GM12878 (cell line): ENCODE results near the gene NRXN3. TPM values are rescaled to one million over a fixed set of nuclear protein-coding genes. Genes with fewer than 3 reads are reported as not detected.

Source experiments
- ATAC-seq: fragments of 200-7000 bp; cut with Tn5 transposase; 3 replicates; pipeline ENCODE4 v1.9.1; 2020; ENCODE audit warnings: mild to moderate bottlenecking, moderate library complexity
- BruUV-seq: library from RNA; stranded (reverse); fragments of 400-500 nt; replicated peaks from 2 replicates; lab custom pipeline; 2021; lab: Mats Ljungman, UMichigan
- CTCF ChIA-PET: fragments of 300-600 bp; sonication (Branson Sonifier 250); formaldehyde crosslinking; extraction: SDS; loops from one replicate; lab custom pipeline; 2021; ENCODE audit warnings: inconsistent platforms; lab: Yijun Ruan, JAX
- POLR2A ChIA-PET: fragments of 350-600 bp; formaldehyde crosslinking; extraction: SDS; loops from one replicate; lab custom pipeline; 2021; ENCODE audit warnings: inconsistent platforms; lab: Charles Lee
- RAD21 ChIA-PET: fragments of 300-600 bp; sonication (Branson Sonifier 250); formaldehyde crosslinking; loops from one replicate; lab custom pipeline; 2023; ENCODE audit warnings: antibody characterized with exemption; ENCODE audit not compliant: unreplicated experiment; lab: Charles Lee
- SMC1A ChIA-PET: fragments of 300-600 bp; sonication (Branson Sonifier 250); formaldehyde crosslinking; loops from one replicate; lab custom pipeline; 2023; ENCODE audit not compliant: unreplicated experiment, uncharacterized antibody; lab: Charles Lee
- DNase-seq: peaks from one replicate; pipeline ENCODE4 v3.0.0-alpha.2; 2011; ENCODE audit warnings: low read depth, low spot score
- FAIRE-seq: peaks from 3 replicates; lab custom pipeline; 2011; peaks lifted over from hg19 to GRCh38; lab: Jason Lieb, UNC
- H2AFZ ChIP-seq: 2 replicates; pipeline ENCODE4 v1.6.0; 2011; ENCODE audit warnings: low read depth, low read length, control low read depth; ENCODE audit not compliant: control insufficient read depth
- H3K27ac ChIP-seq: 2 replicates; pipeline ENCODE4 v1.5.1; 2011; ENCODE audit warnings: control low read depth; ENCODE audit not compliant: control insufficient read depth, insufficient read depth
- H3K27me3 ChIP-seq, 2 experiments: replicated peaks in 1 of 2; 2 replicates each; pipeline versions ENCODE4 v1.6.0 to v1.6.1; 2011; ENCODE audit warnings: low read length in 1 of 2; ENCODE audit not compliant: control insufficient read depth in 2 of 2, insufficient read depth in 2 of 2
- H3K36me3 ChIP-seq, 2 experiments: 2 replicates each; pipeline ENCODE4 v1.5.1; 2011; ENCODE audit warnings: low read length in 1 of 2; ENCODE audit not compliant: control insufficient read depth in 2 of 2, insufficient read depth in 2 of 2
- H3K4me1 ChIP-seq: 2 replicates; pipeline ENCODE4 v1.6.1; 2011; ENCODE audit warnings: mild to moderate bottlenecking, low read length, moderate library complexity, mixed read lengths; ENCODE audit not compliant: control insufficient read depth, insufficient read depth
- H3K4me2 ChIP-seq: 2 replicates; pipeline ENCODE4 v1.6.0; 2011; ENCODE audit warnings: control low read depth; ENCODE audit not compliant: control insufficient read depth, insufficient read depth
- H3K4me3 ChIP-seq: fragments of 200-600 bp; sonication (generic); 2 replicates; pipeline ENCODE4 v1.5.1; 2016
- H3K79me2 ChIP-seq: 2 replicates; pipeline ENCODE4 v1.6.0; 2011; ENCODE audit warnings: low read length; ENCODE audit not compliant: control insufficient read depth, insufficient read depth
- H3K9ac ChIP-seq: 2 replicates; pipeline ENCODE4 v1.8.0; 2011; ENCODE audit warnings: low read length, control low read depth, mixed read lengths; ENCODE audit not compliant: control insufficient read depth, insufficient read depth
- H3K9me3 ChIP-seq: replicated peaks from 3 replicates; pipeline ENCODE4 v1.5.1; 2011; ENCODE audit warnings: mild to moderate bottlenecking, low read length; ENCODE audit not compliant: control insufficient read depth, insufficient read depth
- H4K20me1 ChIP-seq: 2 replicates; pipeline ENCODE4 v1.6.0; 2011; ENCODE audit not compliant: control insufficient read depth, insufficient read depth
- CEBPB ChIP-seq, 2 experiments: fragments of 150-350 bp in 1 of 2; IDR thresholded peaks; 2 replicates each; pipeline ENCODE4 v1.6.1; 2012 to 2014; ENCODE audit warnings: low read depth in 2 of 2, low read length in 2 of 2, borderline replicate concordance in 1 of 2, inconsistent platforms in 1 of 2
- CHD2 ChIP-seq: IDR thresholded peaks from 2 replicates; pipeline ENCODE4 v1.6.1; 2011; ENCODE audit warnings: low read depth, low read length, improper control_type of control experiment, borderline replicate concordance
- DPF2 ChIP-seq: fragments of 450-650 bp; IDR thresholded peaks from 2 replicates; pipeline ENCODE4 v1.6.1; 2017; ENCODE audit warnings: mild to moderate bottlenecking
- FOXM1 ChIP-seq: IDR thresholded peaks from 2 replicates; pipeline ENCODE4 v1.6.1; 2012; ENCODE audit warnings: low read depth, mild to moderate bottlenecking, inconsistent platforms, low read length, moderate library complexity
- HDGF ChIP-seq: fragments of 450-650 bp; IDR thresholded peaks from 2 replicates; pipeline ENCODE4 v1.6.1; 2016; ENCODE audit warnings: antibody characterized with exemption
- IKZF2 ChIP-seq, 2 experiments: fragments of 450-650 bp; IDR thresholded peaks; 2 replicates each; pipeline ENCODE4 v1.6.1; 2017; ENCODE audit warnings: mild to moderate bottlenecking in 2 of 2, moderate library complexity in 2 of 2
- KDM1A ChIP-seq: fragments of 200-600 bp; sonication (generic); IDR thresholded peaks from 2 replicates; pipeline ENCODE4 v1.6.1; 2016; ENCODE audit warnings: borderline replicate concordance
- NFIC ChIP-seq: IDR thresholded peaks from 2 replicates; pipeline ENCODE4 v1.6.1; 2012; ENCODE audit warnings: low read depth, mild to moderate bottlenecking, inconsistent platforms, low read length, moderate library complexity
- NR2C1 ChIP-seq: fragments of 450-650 bp; IDR thresholded peaks from 2 replicates; pipeline ENCODE4 v1.6.1; 2017; ENCODE audit warnings: antibody characterized with exemption, mild to moderate bottlenecking, moderate library complexity
- RAD21 ChIP-seq: IDR thresholded peaks from 2 replicates; pipeline ENCODE4 v1.6.1; 2011; ENCODE audit warnings: mild to moderate bottlenecking, low read depth, low read length, moderate library complexity; ENCODE audit not compliant: insufficient read depth
- RELA ChIP-seq: fragments of 450-650 bp; IDR thresholded peaks from 2 replicates; pipeline ENCODE4 v1.8.0; 2014; ENCODE audit warnings: borderline replicate concordance; ENCODE audit not compliant: partially characterized antibody
- RFX5 ChIP-seq: IDR thresholded peaks from 2 replicates; pipeline ENCODE4 v1.6.1; 2011; ENCODE audit warnings: low read depth, low read length, improper control_type of control experiment
- SP1 ChIP-seq: IDR thresholded peaks from one replicate; pipeline ENCODE4 v1.6.1; 2011; ENCODE audit warnings: low read depth, low read length
- SUPT20H ChIP-seq: IDR thresholded peaks from 2 replicates; pipeline ENCODE4 v1.6.1; 2011; ENCODE audit warnings: low read depth, mild to moderate bottlenecking, low read length, moderate library complexity, borderline replicate concordance; ENCODE audit not compliant: control insufficient read depth
- YBX1 ChIP-seq: fragments of 450-650 bp; IDR thresholded peaks from 2 replicates; pipeline ENCODE4 v1.6.1; 2016; ENCODE audit warnings: antibody characterized with exemption
- YY1 ChIP-seq: IDR thresholded peaks from 2 replicates; pipeline ENCODE4 v1.6.1; 2011; ENCODE audit warnings: low read depth, mild to moderate bottlenecking, low read length
- ZNF24 ChIP-seq: fragments of 450-650 bp; IDR thresholded peaks from 2 replicates; pipeline ENCODE4 v1.6.1; 2017; ENCODE audit warnings: antibody characterized with exemption, mild to moderate bottlenecking
- ZNF384 ChIP-seq: IDR thresholded peaks from 2 replicates; pipeline ENCODE4 v1.6.1; 2012; ENCODE audit warnings: low read depth, mild to moderate bottlenecking, low read length, improper control_type of control experiment, borderline replicate concordance
- in situ Hi-C: fragments of 300-500 bp; cut with MboI; formaldehyde crosslinking; loops from 9 replicates; pipeline ENCODE4 v1.14.3; 2018; ENCODE audit warnings: mixed read lengths
- intact Hi-C: fragments of 100-400 bp; cut with micrococcal nuclease; formaldehyde crosslinking; loops from one replicate; pipeline ENCODE4 v1.14.2; 2022; ENCODE audit not compliant: unreplicated experiment
- polyA plus RNA-seq, 11 experiments: library from polyadenylated mRNA; depleted of rRNA in 4 of 11; unstranded in 6 of 11; stranded (reverse) in 5 of 11; fragments of >200 nt; fragmentation: Nextera tagmentation in 4 of 11; fragmentation: Illumina TruSeq in 1 of 11; extraction: Ambion mirVana in 4 of 11; extraction: Trizol in 1 of 11; gene quantifications; 1 replicate in 1 of 11; 2 replicates in 10 of 11; pipeline versions ENCODE4 v1.2.1 to v1.2.3, GENCODE V29; 2011 to 2016; ENCODE audit warnings: inconsistent platforms in 2 of 11, missing spikeins in 2 of 11, low read depth in 1 of 11
- total RNA-seq, 4 experiments: library from RNA; depleted of rRNA in 3 of 4; stranded (reverse); fragments of >200 nt in 3 of 4; fragmentation: Illumina TruSeq in 1 of 4; extraction: Trizol in 1 of 4; gene quantifications; 2 replicates each; pipeline versions ENCODE4 v1.2.1 to v1.2.3, GENCODE V29; 2013 to 2021
- TF ChIP-seq, protein P1 (sequence below): fragments of 450-650 bp; conservative IDR thresholded peaks from 2 replicates; pipeline ENCODE4 v1.6.1; 2017; ENCODE audit warnings: mild to moderate bottlenecking, moderate library complexity
- TF ChIP-seq, protein P2 (sequence below): IDR thresholded peaks from 2 replicates; pipeline ENCODE4 v1.6.1; 2011; ENCODE audit warnings: borderline replicate concordance, low read depth, mild to moderate bottlenecking, moderate library complexity, mixed read lengths, low read length; ENCODE audit not compliant: insufficient read depth; ENCODE audit errors: extremely low read length

NRXN3 gene
- total and polyA plus RNA-seq, 10 of the 15 experiments (the other 5 are each of a cell fraction or from before 2014, with no cell fraction given) = 0.52 to 3.3 (median 1.4) TPM

DNA sequence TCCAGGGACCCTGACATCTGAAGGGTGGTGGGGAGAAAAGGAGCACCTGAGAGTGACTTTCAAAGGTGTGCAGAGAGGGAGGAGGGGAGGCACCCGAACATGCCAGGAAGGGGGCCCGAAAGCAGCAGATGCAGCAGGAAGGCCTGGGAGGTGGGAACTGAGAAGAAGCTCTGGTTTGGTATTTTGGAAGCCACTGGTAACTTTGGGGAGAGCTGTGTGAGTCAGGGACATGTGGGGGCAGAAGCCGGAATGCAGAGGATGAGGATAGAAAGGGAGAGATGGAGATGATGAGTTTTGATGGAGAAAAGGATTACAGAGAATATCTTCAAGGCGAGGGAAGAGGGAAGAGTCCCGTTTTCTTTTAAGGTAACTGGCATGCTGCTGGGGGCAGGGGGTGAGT lies 50.1 kb downstream of the NRXN3 start (continued):
- no peak for TF ChIP-seq CEBPB (IDR thresholded peaks at IDR 0.05; ENCODE audit: borderline replicate concordance in 1 of 2, low read depth in 2 of 2, low read length in 2 of 2)
- TF ChIP-seq, all 136 proteins: peak for 0

DNA sequence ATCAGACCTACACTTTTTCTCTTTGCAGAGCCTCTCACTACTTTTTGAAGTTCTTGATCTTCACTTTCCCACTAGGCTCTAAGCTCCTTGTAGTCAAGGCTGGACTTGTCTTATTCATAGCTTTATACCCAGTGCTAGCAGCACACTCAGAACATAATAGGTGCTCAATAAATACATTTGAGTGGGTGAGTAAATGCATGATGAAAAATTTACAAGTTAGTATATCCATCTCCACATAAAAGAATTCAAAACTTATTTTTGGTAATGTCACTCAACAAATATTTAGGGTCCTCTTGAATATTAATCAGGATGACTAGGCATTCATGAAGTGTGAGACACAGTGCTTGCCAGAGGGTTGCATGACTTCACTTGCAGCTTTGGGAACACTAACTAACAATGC lies 52.6 kb downstream of the NRXN3 start:
- H4K20me1 ChIP-seq = no peaks in the 10 kb centered on the region
- H3K9ac ChIP-seq = no peak overlapping the region
- H3K27me3 ChIP-seq = no peaks in the 10 kb centered on the region
- DNase-seq (no peak), ATAC-seq (no peak), FAIRE-seq (no peak)
- no peaks in the 10 kb centered on the region for H3K79me2 ChIP-seq
- intact Hi-C loops = no loop called here
- H3K4me1 ChIP-seq = no peaks in the 10 kb centered on the region
- SMC1A ChIA-PET = no interaction called here
- in situ Hi-C loops = no loop called here
- no peak overlapping the region for H3K4me2 ChIP-seq
- H2AFZ ChIP-seq = no peak overlapping the region
- CTCF ChIA-PET = no interaction called here
- TF ChIP-seq YBX1 = no peak
- TF ChIP-seq SUPT20H = no peak
- TF ChIP-seq NFIC = no peak
- no peak for TF ChIP-seq NR2C1
- no peak for TF ChIP-seq RFX5
- no peak for TF ChIP-seq DPF2
- TF ChIP-seq YY1 = no peak
- TF ChIP-seq SP1 = no peak
- TF ChIP-seq IKZF2 (IDR thresholded peaks at IDR 0.05) = no peak
- no peak for TF ChIP-seq KDM1A
- TF ChIP-seq, protein P1, sequence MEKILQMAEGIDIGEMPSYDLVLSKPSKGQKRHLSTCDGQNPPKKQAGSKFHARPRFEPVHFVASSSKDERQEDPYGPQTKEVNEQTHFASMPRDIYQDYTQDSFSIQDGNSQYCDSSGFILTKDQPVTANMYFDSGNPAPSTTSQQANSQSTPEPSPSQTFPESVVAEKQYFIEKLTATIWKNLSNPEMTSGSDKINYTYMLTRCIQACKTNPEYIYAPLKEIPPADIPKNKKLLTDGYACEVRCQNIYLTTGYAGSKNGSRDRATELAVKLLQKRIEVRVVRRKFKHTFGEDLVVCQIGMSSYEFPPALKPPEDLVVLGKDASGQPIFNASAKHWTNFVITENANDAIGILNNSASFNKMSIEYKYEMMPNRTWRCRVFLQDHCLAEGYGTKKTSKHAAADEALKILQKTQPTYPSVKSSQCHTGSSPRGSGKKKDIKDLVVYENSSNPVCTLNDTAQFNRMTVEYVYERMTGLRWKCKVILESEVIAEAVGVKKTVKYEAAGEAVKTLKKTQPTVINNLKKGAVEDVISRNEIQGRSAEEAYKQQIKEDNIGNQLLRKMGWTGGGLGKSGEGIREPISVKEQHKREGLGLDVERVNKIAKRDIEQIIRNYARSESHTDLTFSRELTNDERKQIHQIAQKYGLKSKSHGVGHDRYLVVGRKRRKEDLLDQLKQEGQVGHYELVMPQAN = no peak
- no peak for TF ChIP-seq RELA
- TF ChIP-seq HDGF = no peak
- TF ChIP-seq RAD21 = no peak
- TF ChIP-seq CHD2 = no peak
- no peak for TF ChIP-seq ZNF24
- TF ChIP-seq, protein P2, sequence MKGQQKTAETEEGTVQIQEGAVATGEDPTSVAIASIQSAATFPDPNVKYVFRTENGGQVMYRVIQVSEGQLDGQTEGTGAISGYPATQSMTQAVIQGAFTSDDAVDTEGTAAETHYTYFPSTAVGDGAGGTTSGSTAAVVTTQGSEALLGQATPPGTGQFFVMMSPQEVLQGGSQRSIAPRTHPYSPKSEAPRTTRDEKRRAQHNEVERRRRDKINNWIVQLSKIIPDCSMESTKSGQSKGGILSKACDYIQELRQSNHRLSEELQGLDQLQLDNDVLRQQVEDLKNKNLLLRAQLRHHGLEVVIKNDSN = no peak
- TF ChIP-seq FOXM1 = no peak
- TF ChIP-seq ZNF384 = no peak
- TF ChIP-seq, all 136 proteins: peak for 0
- H3K4me3 ChIP-seq = no peak overlapping the region
- H3K9me3 ChIP-seq = no peaks in the 10 kb centered on the region
- H3K36me3 ChIP-seq = no peaks in the 10 kb centered on the region
- no TSS peak for BruUV-seq
- ChIA-PET RAD21 (no interaction called here), POLR2A (no interaction called here)
- no peak overlapping the region for H3K27ac ChIP-seq
